ENCODE data around the gene PSMB3. TPM values are rescaled to one million over a fixed set of nuclear protein-coding genes. Genes with fewer than 3 reads are reported as not detected.
A peak's percentile ranks its signal among the peaks of the same experiment; 100 is the strongest.
"Not testable (repeated sequence)": the region's sequence is repeated elsewhere in the genome, so short reads cannot be mapped to it uniquely, and the experiment has no call there.

PSMB3 gene
- total RNA-seq, 1 donor from 2014 or later, result 119 TPM

DNA sequence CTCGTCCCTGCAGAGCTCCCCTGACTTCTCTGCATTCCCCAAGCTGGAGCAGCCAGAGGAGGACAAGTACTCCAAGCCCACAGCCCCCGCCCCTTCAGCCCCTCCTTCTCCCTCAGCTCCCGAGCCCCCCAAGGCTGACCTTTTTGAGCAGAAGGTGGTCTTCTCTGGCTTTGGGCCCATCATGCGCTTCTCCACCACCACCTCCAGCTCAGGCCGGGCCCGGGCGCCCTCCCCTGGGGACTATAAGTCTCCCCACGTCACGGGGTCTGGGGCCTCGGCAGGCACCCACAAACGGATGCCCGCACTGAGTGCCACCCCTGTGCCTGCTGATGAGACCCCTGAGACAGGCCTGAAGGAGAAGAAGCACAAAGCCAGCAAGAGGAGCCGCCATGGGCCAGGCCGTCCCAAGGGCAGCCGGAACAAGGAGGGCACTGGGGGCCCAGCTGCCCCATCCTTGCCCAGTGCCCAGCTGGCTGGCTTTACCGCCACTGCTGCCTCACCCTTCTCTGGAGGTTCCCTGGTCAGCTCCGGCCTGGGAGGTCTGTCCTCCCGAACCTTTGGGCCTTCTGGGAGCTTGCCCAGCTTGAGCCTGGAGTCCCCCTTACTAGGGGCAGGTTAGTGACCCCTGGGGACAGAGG lies 36.1 kb upstream of the PSMB3 start:
- no peak for DNase-seq (ENCODE audit: low spot score)

DNA sequence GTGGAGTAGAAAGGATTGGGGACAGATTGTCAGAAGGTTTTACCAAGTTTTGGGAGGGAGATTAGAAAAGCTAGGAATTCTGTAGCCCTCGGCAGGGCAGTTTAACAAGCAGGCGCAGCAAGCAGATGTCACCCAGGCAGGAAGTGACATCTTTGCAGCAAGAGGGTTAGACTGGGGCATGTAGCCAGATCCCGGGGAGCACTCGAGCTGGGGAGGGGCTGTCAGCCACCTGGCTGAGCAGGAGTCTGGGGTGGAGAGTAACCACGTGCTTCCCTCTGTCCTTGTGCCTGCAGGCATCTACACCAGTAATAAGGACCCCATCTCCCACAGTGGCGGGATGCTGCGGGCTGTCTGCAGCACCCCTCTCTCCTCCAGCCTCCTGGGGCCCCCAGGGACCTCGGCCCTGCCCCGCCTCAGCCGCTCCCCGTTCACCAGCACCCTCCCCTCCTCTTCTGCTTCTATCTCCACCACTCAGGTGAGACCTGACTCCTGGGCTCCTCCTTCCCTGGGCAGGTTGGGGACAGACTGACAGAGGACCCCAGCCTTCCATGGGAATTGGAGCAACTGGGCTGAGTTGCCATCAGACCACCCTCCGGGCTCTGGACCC lies 35.3 kb upstream of the PSMB3 start:
- no peak for DNase-seq (ENCODE audit: low spot score)

- no peak for DNase-seq (ENCODE audit: low spot score)
Measured at GRCh38 chr17:38719289-38719942, 33.1 kb upstream of the PSMB3 start.

- no peak for DNase-seq (ENCODE audit: low spot score)
Measured at GRCh38 chr17:38719943-38720641, 32.4 kb upstream of the PSMB3 start.

DNA sequence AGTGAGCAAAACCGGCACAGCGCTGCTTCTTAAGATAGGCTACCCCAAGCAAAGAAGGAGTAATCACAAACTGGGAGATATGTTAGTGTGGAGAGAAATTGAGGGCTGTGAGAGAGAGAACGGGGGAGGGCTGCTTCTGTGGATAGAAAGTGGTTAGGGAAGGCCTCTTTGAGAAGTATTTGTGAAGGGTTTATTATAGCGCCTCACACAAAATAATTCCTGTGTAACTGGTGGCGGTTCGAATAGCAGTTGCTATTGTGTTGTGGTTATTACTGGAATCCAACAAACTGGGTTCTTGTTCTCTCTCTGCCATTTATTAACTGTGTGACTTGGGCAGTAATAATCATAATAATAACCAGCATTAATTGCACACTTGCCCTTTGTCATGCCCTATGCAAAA lies 31.6 kb upstream of the PSMB3 start:
- DNase-seq (ENCODE audit: low spot score), result no peak

DNA sequence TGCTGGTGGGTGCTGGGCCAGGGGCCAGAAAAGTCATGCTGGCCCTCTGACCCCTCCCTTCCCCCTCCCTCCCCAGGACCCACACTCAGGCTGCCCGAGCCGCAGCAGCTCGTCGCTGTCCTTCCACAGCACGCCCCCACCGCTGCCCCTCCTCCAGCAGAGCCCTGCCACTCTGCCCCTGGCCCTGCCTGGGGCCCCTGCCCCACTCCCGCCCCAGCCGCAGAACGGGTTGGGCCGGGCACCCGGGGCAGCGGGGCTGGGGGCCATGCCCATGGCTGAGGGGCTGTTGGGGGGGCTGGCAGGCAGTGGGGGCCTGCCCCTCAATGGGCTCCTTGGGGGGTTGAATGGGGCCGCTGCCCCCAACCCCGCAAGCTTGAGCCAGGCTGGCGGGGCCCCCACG lies 30.7 kb upstream of the PSMB3 start:
- DNase-seq (ENCODE audit: low spot score), result no peak

DNA sequence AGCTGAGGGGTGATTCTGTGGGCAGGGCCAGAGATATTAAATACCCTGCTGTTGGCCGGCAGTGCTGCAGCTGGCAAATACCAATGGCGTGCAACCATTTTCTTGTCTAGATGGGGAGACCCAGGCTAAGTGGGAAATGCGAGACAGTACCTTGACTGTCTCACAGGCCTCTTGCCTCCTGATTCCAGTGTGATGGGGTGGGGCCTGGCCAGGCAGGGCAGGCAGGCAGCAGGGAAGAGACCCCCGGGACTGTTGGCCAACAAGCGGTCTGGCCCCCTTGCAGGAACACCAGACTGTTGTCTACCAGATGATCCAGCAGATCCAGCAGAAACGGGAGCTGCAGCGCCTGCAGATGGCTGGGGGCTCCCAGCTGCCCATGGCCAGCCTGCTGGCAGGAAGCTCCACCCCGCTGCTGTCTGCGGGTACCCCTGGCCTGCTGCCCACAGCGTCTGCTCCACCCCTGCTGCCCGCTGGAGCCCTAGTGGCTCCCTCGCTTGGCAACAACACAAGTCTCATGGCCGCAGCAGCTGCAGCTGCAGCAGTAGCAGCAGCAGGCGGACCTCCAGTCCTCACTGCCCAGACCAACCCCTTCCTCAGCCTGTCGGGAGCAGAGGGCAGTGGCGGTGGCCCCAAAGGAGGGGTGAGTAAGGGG lies 28.1 kb upstream of the PSMB3 start:
- DNase-seq (ENCODE audit: low spot score), result no peak

- no peak for DNase-seq (ENCODE audit: low spot score)
Measured at GRCh38 chr17:38725066-38725465, 27.5 kb upstream of the PSMB3 start.

GRCh38 chr17:38726145-38726544 lies 26.4 kb upstream of the PSMB3 start:
- not testable (repeated sequence) for DNase-seq (ENCODE audit: low spot score)

- DNase-seq (ENCODE audit: low spot score), result no peak
Measured at GRCh38 chr17:38727736-38728135, 24.8 kb upstream of the PSMB3 start.

DNA sequence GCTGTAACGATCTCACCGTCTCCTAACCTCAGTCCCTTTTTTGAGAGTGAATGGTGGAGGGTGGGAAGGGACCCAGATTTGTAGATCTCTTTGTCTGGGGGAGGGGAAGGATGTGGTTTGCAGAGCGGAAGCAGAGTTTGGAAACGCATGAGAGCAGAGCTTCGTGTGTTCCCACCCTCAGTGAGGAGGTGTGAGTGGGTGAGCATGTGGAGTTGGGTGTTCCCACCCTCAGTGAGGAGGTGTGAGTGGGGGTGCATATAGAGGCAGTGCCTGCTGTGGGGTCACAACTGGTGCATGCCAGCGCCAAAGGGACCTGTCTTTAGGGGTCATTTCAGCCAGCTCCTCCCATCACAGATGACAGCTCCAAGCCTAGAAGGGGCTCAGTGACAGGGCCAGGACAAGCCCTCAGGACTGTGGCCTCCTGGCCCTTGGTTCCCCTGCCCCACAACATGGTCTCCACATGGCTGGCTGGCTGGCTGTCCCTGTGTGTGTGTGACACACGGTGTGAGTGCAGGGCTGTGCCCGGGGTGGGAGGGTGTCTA lies 24.2 kb upstream of the PSMB3 start:
- DNase-seq (ENCODE audit: low spot score), result no peak

GRCh38 chr17:38729368-38729885 lies 23.1 kb upstream of the PSMB3 start:
- DNase-seq (ENCODE audit: low spot score), result no peak

GRCh38 chr17:38729886-38730525 lies 22.5 kb upstream of the PSMB3 start, which contains the start of gene CISD3:
CISD3 (plus strand) TSS chr17:38730341; CDS start chr17:38730359, 18 bp downstream.
- DNase-seq (ENCODE audit: low spot score), result peak; percentile 85

GRCh38 chr17:38730526-38731379 lies 21.8 kb upstream of the PSMB3 start:
- peak; percentile 84 for DNase-seq (ENCODE audit: low spot score)

DNA sequence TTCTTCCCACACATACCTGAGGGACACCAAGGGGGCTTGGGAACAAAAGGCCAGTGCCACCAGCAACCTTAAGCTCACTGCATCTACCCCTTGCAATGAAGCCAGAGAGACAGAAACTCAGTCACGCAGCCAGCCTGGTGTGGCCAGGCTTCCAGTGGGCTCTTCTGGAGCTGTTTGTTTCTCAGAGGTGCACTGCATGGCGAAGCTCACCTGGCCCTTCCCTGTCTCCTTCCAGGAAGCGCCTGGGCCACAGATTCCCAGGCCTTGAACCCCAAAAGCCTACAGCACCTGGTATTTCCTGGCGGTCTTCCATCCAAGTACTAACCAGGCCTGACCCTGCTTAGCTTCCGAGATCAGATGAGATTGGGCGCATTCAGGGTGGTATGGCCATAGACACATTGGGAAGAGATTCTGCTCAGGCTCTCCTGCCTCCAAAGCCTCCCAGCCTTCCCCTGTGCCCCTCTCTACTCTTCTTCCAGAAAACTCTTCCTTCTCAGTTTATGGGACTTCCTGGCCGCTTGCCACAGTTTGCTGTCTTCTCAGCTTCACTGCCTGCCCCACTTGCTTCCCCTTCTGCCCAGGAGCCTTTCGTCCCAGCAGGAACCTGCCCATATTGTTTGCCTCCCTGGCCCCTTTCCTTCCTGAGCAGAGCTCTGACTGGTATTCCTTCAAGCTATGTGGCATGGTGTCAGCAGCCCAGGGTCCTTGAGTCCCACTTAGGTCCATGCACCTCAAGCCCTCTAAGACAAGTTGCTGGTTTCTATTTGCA lies 20.8 kb upstream of the PSMB3 start:
- no peak for DNase-seq (ENCODE audit: low spot score)

GRCh38 chr17:38732376-38733281 lies 19.9 kb upstream of the PSMB3 start:
- DNase-seq (ENCODE audit: low spot score), result no peak

DNA sequence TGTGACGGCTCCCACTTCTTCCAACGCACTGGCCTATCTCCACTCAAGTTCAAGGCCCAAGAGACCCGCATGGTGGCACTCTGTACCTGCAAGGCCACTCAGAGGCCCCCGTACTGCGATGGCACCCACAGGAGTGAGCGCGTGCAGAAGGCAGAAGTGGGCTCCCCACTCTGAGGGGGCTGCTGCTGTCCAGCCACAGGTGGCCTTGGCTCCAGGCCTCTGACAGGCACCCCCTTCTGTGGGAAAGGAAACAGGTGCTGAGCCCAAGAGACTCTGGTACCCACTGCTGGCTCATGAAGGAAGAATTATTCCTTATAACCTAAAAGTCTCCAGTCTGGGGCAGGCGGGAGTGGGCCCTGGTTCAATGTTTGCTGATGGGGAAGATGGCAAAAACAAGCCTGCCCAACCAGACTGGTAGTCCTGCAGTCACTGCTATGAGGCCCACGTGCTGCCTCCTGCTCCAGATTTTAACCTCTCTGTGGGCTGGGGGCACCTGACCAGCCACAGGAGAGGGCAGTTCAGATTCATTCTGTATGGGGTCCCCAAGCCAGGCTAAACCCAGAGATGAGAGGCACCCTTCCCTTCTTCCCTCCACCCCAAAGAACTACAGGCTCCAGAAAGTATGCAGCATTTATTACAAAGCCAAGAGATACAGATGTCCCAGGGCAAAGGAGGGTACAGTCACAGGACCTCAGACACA lies 19.1 kb upstream of the PSMB3 start:
- DNase-seq (ENCODE audit: low spot score), result no peak

Data from mucosa of gallbladder (tissue), 1 donor.